Progenitor cell of endocrine pancreas (in vitro differentiated cells): Measurements from ENCODE around the gene CPLX3. TPM values are rescaled to one million over a fixed set of nuclear protein-coding genes. Genes with fewer than 3 reads are reported as not detected.

Experiments used
- DNase-seq: peaks from one replicate; pipeline ENCODE4 v3.0.0; 2021; ENCODE audit warnings: low spot score; ENCODE audit not compliant: unreplicated experiment
- H3K27ac Mint-ChIP-seq: 2 replicates; pipeline ENCODE4 v1.8.0; 2021; ENCODE audit warnings: mild to moderate bottlenecking, moderate library complexity, mixed read lengths
- H3K27me3 Mint-ChIP-seq: 2 replicates; pipeline ENCODE4 v1.8.0; 2021; ENCODE audit warnings: mixed read lengths
- H3K36me3 Mint-ChIP-seq: 2 replicates; pipeline ENCODE4 v1.8.0; 2022; ENCODE audit warnings: mixed read lengths; ENCODE audit not compliant: insufficient read depth
- H3K4me1 Mint-ChIP-seq: 2 replicates; pipeline ENCODE4 v1.8.0; 2021; ENCODE audit warnings: low read depth, mixed read lengths
- H3K4me3 Mint-ChIP-seq: 2 replicates; pipeline ENCODE4 v1.8.0; 2021; ENCODE audit warnings: low read depth, mild to moderate bottlenecking, moderate library complexity, mixed read lengths
- H3K9me3 Mint-ChIP-seq: 2 replicates; pipeline ENCODE4 v1.8.0; 2021; ENCODE audit warnings: low read depth, mixed read lengths
- total RNA-seq: library from RNA; stranded (reverse); gene quantifications from 2 replicates; pipeline ENCODE4 v1.2.1, GENCODE V29; 2021
- TF ChIP-seq, protein P1 (sequence below): fragments of 200-600 bp; sonication (generic); IDR thresholded peaks from one replicate; pipeline ENCODE4 v1.5.0; 2021; ENCODE audit warnings: antibody characterized with exemption, mild to moderate bottlenecking; ENCODE audit not compliant: unreplicated experiment

CPLX3 gene
- total RNA-seq, 1 donor from 2014 or later = not detected

DNA sequence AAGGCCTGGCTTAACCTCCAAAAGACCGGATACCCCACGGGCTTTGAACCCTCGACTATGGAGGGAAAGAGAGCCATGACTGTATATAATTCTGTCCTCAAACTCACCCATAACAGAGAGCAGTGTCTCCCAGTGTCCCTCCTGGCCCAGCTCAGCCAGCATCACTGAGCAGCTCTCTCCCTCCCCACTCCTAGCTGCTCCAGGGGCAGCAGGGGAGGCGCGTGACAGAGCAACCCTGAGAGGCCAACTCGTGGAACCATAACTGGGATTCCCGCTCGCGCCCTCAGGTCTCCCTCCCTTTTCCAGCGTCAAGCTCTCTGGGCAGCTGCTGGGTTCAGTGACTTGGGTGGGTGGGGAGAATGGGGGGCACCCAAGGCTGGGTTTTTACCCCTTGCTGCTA lies 561 bp upstream of the CPLX3 start:
- no peak for DNase-seq
- peak overlapping the region; percentile 56 for H3K27ac Mint-ChIP-seq
- H3K4me3 Mint-ChIP-seq = no peak overlapping the region
- no peaks in the 10 kb centered on the region for H3K4me1 Mint-ChIP-seq
- TF ChIP-seq, protein P1, sequence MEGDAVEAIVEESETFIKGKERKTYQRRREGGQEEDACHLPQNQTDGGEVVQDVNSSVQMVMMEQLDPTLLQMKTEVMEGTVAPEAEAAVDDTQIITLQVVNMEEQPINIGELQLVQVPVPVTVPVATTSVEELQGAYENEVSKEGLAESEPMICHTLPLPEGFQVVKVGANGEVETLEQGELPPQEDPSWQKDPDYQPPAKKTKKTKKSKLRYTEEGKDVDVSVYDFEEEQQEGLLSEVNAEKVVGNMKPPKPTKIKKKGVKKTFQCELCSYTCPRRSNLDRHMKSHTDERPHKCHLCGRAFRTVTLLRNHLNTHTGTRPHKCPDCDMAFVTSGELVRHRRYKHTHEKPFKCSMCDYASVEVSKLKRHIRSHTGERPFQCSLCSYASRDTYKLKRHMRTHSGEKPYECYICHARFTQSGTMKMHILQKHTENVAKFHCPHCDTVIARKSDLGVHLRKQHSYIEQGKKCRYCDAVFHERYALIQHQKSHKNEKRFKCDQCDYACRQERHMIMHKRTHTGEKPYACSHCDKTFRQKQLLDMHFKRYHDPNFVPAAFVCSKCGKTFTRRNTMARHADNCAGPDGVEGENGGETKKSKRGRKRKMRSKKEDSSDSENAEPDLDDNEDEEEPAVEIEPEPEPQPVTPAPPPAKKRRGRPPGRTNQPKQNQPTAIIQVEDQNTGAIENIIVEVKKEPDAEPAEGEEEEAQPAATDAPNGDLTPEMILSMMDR = no peak
- H3K27me3 Mint-ChIP-seq = peaks cover 69% of the 10 kb centered on the region
- no peaks in the 10 kb centered on the region for H3K9me3 Mint-ChIP-seq
- H3K36me3 Mint-ChIP-seq = no peaks in the 10 kb centered on the region

GRCh38 chr15:74826921-74827320 lies 494 bp downstream of the CPLX3 start:
- H3K4me3 Mint-ChIP-seq = no peak overlapping the region
- H3K27ac Mint-ChIP-seq = no peak overlapping the region
- peaks cover 67% of the 10 kb centered on the region for H3K27me3 Mint-ChIP-seq
- TF ChIP-seq, protein P1 = no peak
- H3K36me3 Mint-ChIP-seq = no peaks in the 10 kb centered on the region
- H3K9me3 Mint-ChIP-seq = no peaks in the 10 kb centered on the region
- no peak for DNase-seq
- no peaks in the 10 kb centered on the region for H3K4me1 Mint-ChIP-seq

DNA sequence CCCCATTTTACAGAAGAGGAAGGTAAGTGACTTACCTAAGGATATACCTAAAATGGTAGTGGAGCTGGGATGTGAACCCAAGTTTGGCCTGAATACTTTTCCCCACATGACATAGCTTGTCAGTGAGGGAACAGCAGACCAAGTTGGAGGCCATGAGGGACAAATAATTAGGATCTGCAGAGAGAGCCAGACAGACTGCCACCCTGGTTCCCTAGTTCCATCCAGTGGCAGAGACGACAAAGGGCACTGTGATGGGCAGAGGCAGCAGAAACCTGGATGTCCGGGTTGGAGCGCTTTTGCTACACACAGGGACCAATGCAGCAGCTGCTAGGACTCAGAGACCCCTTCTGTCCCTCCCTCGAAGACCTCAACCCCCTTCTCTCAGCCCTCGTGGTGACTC lies 1.2 kb downstream of the CPLX3 start:
- no peak overlapping the region for H3K4me3 Mint-ChIP-seq

DNA sequence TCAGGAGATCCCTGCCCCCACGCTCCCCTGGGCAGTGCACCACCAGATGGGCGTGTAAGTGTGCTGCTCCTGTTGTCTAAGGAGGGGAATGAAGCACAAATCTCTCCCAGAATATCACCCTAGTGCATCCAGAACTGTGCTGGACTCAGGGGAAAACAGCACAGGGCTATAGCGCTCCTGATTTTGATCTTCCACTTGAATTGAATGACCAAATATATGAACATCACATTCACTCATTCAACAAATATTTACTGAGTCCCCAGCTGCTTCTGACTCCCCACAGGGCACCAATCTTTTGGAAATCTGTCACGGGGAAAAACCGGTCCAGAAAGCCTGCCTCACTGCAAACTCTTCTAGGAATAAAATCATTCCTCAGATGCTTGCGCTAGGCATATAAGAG lies 2.4 kb downstream of the CPLX3 start:
- TF ChIP-seq, protein P1 = no peak
- DNase-seq = no peak
- no peak overlapping the region for H3K27ac Mint-ChIP-seq
- H3K4me3 Mint-ChIP-seq = no peak overlapping the region
- no peaks in the 10 kb centered on the region for H3K4me1 Mint-ChIP-seq
- peaks cover 56% of the 10 kb centered on the region for H3K27me3 Mint-ChIP-seq
- H3K9me3 Mint-ChIP-seq = no peaks in the 10 kb centered on the region
- H3K36me3 Mint-ChIP-seq = no peaks in the 10 kb centered on the region

More for the DNA sequence above, 1.2 kb downstream of the CPLX3 start:
- Mint-ChIP-seq H3K27ac (no peak overlapping the region), H3K9me3 (no peaks in the 10 kb centered on the region), H3K36me3 (no peaks in the 10 kb centered on the region), H3K4me1 (no peaks in the 10 kb centered on the region), H3K27me3 (peaks cover 66% of the 10 kb centered on the region)
- TF ChIP-seq, protein P1 = no peak
- DNase-seq = no peak

DNA sequence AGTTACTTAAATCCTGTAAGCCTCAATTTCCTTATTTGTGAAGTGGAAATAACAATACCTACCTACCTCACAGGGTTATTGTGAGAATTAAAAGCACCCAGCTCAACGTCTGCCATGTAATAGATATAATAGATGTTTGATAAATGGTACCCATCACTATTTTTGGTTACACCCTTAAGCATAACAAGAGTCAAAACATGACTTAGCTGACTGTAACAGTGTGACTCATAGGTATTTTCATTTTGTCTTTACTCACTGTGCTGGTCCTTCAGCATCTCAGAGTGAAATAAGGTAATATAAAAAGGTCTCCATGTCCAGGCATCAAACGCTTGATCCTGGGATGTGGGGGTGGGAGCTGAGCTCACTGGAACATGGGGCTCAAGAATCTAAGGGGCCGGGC lies 3.1 kb downstream of the CPLX3 start:
- Mint-ChIP-seq H3K4me3 (no peak overlapping the region), H3K4me1 (no peaks in the 10 kb centered on the region), H3K27me3 (peaks cover 50% of the 10 kb centered on the region), H3K27ac (no peak overlapping the region), H3K36me3 (no peaks in the 10 kb centered on the region), H3K9me3 (no peaks in the 10 kb centered on the region)
- no peak for DNase-seq
- TF ChIP-seq, protein P1 = no peak
